ENCODE results near the gene TRMT5. TPM values are rescaled to one million over a fixed set of nuclear protein-coding genes. Genes with fewer than 3 reads are reported as not detected.

Gene TRMT5
- total and polyA plus RNA-seq, 2 of the 8 experiments (the other 6 are each of a cell fraction or from before 2014, with no cell fraction given) = 4.3 to 24.2 TPM

DNA sequence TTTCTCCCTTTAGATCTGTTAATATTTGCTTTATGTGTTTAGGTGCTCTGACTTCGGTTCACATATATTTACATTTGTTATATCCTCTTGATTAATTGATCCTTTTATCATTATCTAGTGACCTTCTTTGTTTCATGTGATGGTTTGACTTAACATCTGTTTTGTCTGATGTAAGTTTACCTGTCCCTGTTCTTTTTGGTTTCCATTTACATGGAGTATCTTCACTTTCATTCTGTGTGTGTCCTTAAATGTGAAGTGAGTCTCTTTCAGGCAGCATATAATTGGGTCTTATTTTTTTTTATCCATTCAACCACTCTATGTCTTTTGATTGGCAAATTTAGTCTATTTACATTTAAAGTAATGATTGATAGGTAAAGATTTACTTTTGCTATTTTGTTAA lies 24.2 kb downstream of the TRMT5 start:
- WGBS, 2 experiments (ENCODE audit: extremely low coverage in 1 of 2, insufficient coverage in 1 of 2, insufficient read length in 1 of 2, insufficient replicate concordance in 2 of 2, low coverage in 1 of 2, low lambda C conversion rate in 2 of 2, missing lambda C conversion rate in 1 of 2) = 88% methylated on average over 1 of the region's 1 CpG; no CpG with 5 or more reads in 1 of the 2 experiments
- no peak overlapping the region for H3K27ac ChIP-seq (ENCODE audit: low read depth, low read length)
- TF ChIP-seq HDAC6 (IDR thresholded peaks at IDR 0.05; ENCODE audit: low read depth, low read length) = no peak
- TF ChIP-seq SP4 (IDR thresholded peaks at IDR 0.05; ENCODE audit: low read length) = no peak
- no peak for TF ChIP-seq GTF2F1 (IDR thresholded peaks at IDR 0.05; ENCODE audit: borderline replicate concordance, low read depth, low read length)
- TF ChIP-seq CBX5 (IDR thresholded peaks at IDR 0.05; ENCODE audit: low read depth, low read length) = no peak
- TF ChIP-seq SP2 (IDR thresholded peaks at IDR 0.05; ENCODE audit: low read length) = no peak

More for the DNA sequence above, 24.2 kb downstream of the TRMT5 start:
- H3K9ac ChIP-seq (replicated peaks in 1 of 4; ENCODE audit: extremely low read depth in 1 of 4, low read depth in 3 of 4, low read length in 3 of 4) = no peak overlapping the region
- H3K9me3 ChIP-seq (ENCODE audit: insufficient read depth in 2 of 2, low read depth in 1 of 2, low read length in 1 of 2) = peaks cover 5 to 19% of the 10 kb centered on the region in 2 experiments
- H4K20me1 ChIP-seq (replicated peaks in 1 of 2; ENCODE audit: control insufficient read depth in 1 of 2, insufficient read depth in 2 of 2, low read length in 2 of 2) = no peaks in the 10 kb centered on the region
- H3K23me2 ChIP-seq (ENCODE audit: low read depth, low read length) = no peaks in the 10 kb centered on the region; the same call in 1 of the 2 replicates
- H3K4me1 ChIP-seq (replicated peaks in 1 of 4; ENCODE audit: control insufficient read depth in 3 of 4, insufficient read depth in 4 of 4, low read length in 3 of 4) = no peaks in the 10 kb centered on the region
- no peaks in the 10 kb centered on the region; a peak in 1 of 4 replicates for H3K79me2 ChIP-seq (ENCODE audit: control insufficient read depth in 1 of 2, insufficient read depth in 2 of 2, low read length in 2 of 2)
- H4K5ac ChIP-seq (ENCODE audit: insufficient read length, low read depth, low read length) = no peak overlapping the region
- H2BK20ac ChIP-seq (ENCODE audit: low read length) = no peak overlapping the region
- H4K91ac ChIP-seq (replicated peaks; ENCODE audit: insufficient read length, low read length) = no peak overlapping the region
- no peak overlapping the region for H3K4ac ChIP-seq (replicated peaks; ENCODE audit: insufficient read length, low read depth, low read length)
- H3K4me3 ChIP-seq (ENCODE audit: extremely low read depth in 1 of 4, insufficient read depth in 2 of 4, low read depth in 3 of 4, low read length in 4 of 4) = no peak overlapping the region
- no peak overlapping the region for H3K23ac ChIP-seq (ENCODE audit: insufficient read length)
- FAIRE-seq = no peak
- H3K27me3 ChIP-seq (replicated peaks in 1 of 4; ENCODE audit: control insufficient read depth in 3 of 4, extremely low read depth in 1 of 4, insufficient read depth in 3 of 4, low read length in 3 of 4) = no peaks in the 10 kb centered on the region
- H3K18ac ChIP-seq (ENCODE audit: extremely low read depth, low read length) = no peak overlapping the region
- H3K56ac ChIP-seq (replicated peaks; ENCODE audit: insufficient read length, low read depth, low read length) = no peak overlapping the region
- ChIA-PET CTCF (ENCODE audit: partially characterized antibody) (no interaction called here), POLR2A (ENCODE audit: partially characterized antibody) (no interaction called here)
- H3K79me1 ChIP-seq (ENCODE audit: low read depth, low read length) = no peaks in the 10 kb centered on the region; the same call in 1 of the 2 replicates
- H3K4me2 ChIP-seq (ENCODE audit: insufficient read depth in 1 of 2, low read depth in 2 of 2, low read length in 2 of 2) = no peak overlapping the region
- H2BK5ac ChIP-seq (ENCODE audit: low read depth, low read length) = no peak overlapping the region
- H2AFZ ChIP-seq (ENCODE audit: low read length) = no peak overlapping the region
- H2AK5ac ChIP-seq (ENCODE audit: low read depth, low read length) = no peak overlapping the region
- no peak overlapping the region for H2BK12ac ChIP-seq (ENCODE audit: low read depth, low read length)
- no peaks in the 10 kb centered on the region; a peak in 1 of 8 replicates for H3K36me3 ChIP-seq (ENCODE audit: control insufficient read depth in 2 of 4, insufficient read depth in 4 of 4, low read length in 3 of 4)
- no peak for DNase-seq (ENCODE audit: low read depth in 1 of 2, low spot score in 2 of 2)
- no peak overlapping the region for H2BK120ac ChIP-seq (replicated peaks; ENCODE audit: low read depth, low read length)
- no peak overlapping the region for H2BK15ac ChIP-seq (ENCODE audit: low read length)
- no peak overlapping the region for H4K8ac ChIP-seq (ENCODE audit: extremely low read depth, insufficient read depth, low read length)
- no peak overlapping the region for H3K14ac ChIP-seq (ENCODE audit: insufficient read length)
